HG02610 (cell line): Measurements from ENCODE around the gene CLEC2D.
"Not testable (repeated sequence)": the region's sequence is repeated elsewhere in the genome, so short reads cannot be mapped to it uniquely, and the experiment has no call there.

Experiments
- ATAC-seq: cut with Tn5 transposase; IDR thresholded peaks from one replicate; pipeline ENCODE4 v1.9.1; 2021; ENCODE audit warnings: mild to moderate bottlenecking, moderate library complexity; ENCODE audit not compliant: unreplicated experiment

Gene CLEC2D

DNA sequence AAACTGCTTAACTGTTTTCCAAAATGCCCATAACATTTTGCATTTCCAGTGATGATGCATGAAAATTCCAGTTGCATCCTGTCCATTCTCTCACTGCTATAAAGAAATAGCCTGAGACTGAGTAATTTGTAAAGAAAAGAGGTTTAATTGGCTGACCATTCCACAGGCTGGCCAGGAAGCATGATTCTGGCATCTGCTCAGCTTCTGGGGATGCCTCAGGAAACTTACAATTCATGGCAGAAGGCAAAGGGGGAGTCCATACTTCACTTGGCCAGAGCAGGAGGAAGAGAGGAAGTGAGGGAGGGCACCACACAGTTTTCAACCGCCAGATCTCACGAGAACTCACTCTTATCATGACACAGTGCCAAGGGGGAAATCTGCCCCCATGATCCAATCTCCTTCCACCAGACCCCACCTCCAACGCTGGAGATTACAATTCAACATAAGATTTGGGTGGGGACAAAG lies 18.2 kb upstream of the CLEC2D start:
- no peak for ATAC-seq

DNA sequence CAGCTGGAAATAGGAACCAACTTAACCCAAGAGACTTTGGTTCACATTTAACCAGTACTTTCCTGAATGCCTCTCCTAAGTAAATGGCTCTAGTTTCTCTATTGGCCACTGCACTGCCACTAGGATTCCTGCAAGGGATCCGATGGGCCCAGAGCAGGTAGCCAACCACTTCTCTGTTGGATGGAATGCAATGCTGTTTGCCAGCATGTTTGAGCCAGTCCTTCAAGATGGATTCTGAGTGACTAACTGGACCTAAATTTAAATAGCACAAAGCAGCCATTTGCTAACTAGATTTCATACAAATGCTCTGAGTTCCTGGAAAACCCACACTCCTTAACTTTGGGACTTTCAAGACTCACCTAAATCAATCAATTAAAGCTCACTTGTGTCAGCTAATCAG lies 9.5 kb upstream of the CLEC2D start:
- no peak for ATAC-seq

DNA sequence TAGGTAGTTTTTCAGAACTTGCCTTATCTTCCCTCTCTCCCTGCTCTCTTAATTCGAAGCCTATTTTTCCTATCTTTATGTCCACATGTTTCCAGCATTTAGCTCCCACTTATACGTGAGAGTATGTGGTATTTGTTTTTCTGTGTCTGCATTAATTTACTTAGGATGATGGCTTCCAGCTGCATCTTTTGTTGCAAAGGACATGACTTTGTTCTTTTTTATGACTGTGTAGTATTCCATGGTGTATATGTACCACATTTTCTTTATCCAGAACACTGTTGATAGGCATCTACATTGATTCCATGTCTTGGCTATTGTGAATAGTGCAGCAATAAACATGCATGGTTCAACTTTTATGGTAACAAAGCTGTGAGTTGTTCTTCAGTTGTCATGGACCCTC lies 7.8 kb upstream of the CLEC2D start:
- no peak for ATAC-seq

DNA sequence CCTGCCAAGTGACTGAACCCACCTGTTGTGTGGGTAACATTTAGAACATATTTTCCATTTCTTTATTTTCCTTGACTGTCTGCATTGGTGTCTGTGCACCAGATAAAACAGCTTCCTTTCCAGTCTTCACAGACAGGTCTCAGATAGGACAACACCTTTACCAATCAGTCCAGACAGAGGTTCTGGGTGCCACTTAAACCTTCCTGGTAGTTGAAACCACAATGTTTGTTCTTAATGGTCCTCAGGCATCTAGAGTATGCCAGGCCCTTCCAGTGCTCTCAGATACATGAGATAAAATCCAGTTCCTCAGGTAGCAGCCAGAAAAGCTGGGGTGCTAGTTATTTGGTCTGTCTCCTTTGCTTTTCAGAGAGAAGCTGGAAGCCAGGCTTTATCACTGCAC lies 7.0 kb upstream of the CLEC2D start:
- ATAC-seq: no peak

DNA sequence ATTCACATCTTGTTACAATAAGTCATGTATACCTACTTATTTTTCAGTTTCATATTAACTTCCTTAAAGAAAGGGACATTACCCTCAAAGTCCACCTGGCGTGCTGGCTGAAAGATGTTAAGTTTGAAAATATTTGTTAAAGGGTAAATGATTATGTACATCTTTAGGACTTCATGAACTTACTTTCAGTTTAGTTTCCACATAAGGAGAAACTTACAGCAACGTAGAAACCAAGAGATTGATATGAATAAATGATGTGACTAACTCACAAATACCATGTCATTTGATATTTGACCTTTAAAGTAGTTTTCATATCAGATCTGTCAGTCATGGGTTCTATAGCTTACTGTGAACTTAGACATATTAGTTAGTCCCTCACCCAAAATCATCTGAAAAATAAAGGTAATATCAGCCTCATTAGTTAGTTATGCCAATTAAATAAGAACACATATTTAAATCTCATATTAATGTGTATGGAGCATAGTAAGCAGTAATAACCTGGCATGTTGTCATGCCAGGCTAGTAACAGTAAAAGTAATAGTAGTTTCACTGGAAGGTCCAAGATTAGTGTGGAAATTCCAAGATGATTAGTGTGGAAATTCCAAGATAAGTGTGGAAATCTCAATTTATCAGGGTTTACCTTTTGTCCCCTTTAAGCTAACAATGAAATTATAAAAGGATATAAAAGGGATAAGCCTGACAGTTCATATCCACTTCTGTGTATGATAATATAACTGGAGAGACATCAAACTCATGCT lies 1.9 kb upstream of the CLEC2D start:
- ATAC-seq: peak; percentile 42

DNA sequence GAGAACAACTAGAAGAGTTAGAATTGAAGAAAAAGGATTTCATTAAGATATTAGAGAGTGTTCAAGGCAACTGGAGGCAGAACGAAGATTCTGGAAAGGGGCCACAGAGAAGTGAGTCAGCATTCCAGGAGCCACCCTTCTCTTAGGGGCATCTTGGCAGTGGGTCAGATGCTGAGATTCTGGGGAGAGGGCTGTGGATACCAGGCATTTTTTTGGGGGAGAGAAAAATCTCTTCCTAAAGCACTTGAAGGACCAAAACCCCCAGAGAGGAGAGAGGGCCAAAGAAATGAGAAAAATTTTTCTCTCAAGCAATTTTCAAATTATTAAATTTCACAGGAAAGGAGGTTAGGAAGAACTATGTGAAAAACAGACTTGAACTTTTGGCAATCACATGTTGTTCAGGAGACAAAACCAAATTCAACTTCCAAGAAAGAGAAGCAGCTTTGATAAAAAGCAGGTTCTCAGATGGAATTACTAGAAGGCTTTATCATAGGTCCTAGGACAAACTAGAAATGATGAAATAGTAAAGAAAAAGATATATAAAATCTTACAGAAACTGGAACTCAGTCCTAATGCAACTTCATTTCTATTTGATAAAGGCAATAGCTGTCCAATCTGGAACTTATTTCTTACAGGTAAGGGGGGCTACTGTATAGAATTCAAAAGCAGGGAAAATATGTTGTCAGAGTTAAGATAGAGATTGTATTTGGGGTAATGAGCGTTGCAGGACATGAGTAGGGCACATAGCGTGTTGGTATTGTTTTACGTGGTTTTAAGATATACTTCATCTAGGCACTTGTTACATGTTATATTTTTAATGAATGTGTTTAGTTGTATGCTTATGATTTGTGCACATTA lies 1.1 kb upstream of the CLEC2D start:
- no peak for ATAC-seq

DNA sequence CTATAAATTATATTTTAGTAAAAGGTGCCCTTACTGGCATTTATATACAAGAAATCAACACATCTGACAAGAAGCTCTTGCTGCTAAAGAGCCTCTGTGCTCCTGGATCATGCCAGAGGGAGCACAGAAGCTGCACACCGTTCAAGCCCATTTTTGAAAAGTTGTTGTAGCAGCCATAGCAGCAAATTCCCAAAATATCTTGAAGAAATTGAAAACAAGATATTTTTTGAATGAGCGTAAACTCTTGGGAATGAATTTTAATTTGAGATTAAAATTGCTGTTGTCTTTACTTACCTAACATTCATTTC lies 540 bp upstream of the CLEC2D start:
- no peak for ATAC-seq

DNA sequence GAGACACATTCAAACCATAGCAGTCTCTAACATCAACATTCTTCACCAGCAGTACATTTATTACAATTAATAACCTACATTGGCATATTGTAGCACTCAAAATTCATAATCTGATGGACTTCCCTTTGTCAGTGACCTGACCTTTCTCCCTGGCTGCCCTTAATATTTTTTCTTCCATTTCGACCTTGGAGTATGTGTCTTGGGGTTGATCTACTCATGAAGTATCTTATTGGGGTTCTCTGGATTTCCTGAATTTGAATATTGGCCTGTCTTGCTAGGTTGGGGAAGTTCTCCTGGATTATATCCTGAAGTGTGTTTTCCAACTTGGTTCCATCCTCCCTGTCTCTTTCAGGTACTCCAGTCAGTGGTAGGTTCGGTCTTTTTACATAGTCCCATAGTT lies 2.8 kb downstream of the CLEC2D start:
- ATAC-seq: not testable (repeated sequence)

DNA sequence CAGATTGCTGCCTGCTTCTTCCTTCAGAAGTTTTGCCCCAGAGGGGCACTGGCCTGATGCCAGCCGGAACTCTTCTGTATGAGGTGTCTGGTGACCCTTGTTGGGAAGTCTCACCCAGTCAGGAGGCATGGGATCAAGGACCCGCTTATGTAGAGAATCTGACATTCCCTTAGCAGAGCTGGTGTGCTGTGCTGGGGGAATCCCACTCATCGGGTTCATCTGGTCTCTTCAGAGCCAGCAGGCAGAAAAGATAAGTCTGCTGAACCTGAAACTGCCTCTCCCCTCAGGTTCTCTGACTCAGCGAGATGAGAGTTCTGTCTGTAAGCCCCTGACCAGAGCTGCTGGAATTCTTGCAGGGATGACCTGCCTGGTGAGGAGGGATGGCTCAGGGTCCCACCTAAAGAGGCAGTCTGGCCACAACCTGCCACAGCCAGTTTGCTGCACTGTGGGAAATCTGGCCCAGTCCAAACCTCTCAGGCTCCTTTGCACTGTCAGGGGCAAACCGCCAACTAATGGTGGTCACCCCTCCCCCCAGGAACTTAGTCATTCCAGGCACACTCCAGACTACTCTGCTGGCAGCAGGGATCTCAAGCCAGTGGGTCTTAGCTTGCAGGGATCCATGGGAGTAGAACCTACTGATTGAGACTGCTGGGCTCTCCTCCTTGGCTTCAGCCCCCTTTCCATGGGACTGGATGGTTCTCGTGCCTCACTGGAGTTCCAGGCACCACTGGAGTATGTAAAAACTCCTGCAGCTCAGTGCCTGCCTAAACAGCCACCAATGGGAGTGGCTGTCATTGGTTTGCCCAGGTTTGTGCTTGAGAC lies 4.1 kb downstream of the CLEC2D start:
- peak; percentile 42 for ATAC-seq

DNA sequence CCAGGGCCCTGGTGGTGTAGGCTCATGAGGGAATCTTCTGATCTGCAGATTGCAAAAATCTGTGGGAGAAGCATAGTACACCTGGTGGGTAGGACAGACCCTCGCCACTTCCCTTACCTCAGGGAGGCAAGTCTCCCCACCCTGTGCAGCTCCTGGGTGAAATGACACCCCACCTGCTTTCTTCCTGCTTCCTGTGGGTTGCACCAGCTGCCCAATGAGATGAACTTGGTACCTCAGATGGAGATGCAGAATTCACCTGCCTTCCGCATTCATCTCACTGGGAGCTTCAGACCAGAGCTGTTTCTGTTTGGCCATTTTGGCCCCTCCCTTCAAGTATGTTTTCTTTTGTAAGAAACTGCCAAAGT lies 4.7 kb downstream of the CLEC2D start:
- ATAC-seq: peak; percentile 31

DNA sequence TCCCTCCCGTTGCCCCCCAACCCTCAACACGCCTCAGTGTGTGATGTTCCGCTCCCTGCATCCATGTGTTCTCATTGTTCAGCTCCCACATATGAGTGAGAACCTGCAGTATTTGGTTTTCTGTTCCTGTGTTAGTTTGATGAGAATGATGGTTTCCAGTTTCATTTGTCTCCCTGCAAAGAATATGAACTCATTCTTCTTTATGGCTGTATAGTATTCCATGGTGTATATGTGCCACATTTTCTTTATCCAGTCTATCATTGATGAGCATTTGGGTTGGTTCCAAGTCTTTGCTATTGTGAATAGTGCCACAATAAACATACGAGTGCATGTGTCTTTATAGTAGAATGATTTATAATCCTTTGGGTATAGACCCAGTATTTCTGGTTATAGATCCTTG lies 13.0 kb downstream of the CLEC2D start:
- ATAC-seq: not testable (repeated sequence)

DNA sequence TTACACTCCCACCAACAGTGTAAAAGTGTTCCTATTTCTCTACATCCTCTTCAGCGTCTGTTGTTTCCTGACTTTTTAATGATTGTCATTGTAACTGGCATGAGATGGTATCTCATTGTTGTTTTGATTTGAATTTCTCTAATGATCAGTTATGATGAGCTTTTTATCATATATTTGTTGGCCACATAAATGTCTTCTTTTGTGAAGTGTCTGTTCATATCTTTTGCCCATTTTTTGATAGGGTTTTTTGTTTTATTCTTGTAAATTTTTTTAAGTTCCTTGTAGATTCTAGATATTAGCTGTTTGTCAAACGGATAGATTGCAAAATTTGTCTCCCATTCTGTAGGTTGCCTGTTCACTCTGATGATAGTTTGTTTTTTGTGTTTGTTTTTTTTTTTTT lies 13.4 kb downstream of the CLEC2D start:
- not testable (repeated sequence) for ATAC-seq

DNA sequence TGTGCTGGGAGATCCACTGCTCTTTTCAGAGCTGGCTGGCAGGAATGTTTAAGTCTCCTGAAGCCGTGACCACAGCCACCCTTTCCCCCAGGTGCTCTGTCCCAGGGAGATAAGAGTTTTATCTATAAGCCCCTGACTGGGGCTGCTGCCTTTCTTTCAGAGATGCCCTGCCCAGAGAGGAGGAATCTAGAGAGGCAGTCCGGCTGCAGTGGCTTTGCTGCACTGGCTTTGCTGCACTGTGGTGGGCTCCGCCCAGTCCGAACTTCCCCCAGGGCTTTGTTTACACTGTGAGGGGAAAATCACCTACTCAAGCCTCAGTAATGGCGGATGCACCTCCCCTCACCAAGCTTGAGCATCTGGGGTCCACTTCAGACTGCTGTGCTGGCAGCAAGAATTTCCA lies 15.9 kb downstream of the CLEC2D start:
- ATAC-seq: not testable (repeated sequence)

DNA sequence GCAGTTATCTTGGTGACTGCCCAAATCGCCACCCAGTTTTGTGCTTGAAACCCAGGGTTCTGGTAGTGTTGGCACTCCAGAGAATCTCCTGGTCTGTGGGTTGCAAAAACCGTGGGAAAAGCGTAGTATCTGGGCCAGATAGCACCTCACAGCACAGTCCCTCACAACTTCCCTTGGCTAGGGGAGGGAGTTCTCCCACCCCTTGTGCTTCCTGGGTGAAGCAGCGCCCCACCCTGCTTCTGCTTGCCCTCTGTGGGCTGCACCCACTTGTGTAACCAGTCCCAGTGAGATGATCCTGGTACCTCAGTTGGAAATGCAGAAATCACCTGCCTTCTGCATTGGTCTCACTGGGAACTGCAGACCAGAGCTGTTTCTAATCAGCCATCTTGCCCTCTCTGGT lies 16.4 kb downstream of the CLEC2D start:
- ATAC-seq: no peak

DNA sequence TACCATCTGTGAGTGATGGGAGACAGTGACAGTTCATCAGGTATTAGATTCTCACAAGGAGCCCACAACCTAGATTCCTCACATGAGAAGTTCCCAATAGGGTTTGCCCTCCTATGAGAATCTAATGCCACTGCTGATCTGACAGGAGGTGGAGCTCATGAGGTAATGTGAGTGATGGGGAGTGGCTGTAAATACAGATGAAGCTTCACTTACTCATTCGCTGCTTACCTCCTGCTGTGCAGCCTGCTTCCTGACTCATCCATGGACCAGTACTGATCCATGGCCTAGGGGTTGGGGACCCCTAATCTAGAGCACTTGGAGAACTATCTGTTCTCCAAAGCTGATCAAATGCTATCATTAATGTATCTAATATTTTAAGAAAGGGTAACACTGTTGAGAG lies 17.7 kb downstream of the CLEC2D start:
- no peak for ATAC-seq

DNA sequence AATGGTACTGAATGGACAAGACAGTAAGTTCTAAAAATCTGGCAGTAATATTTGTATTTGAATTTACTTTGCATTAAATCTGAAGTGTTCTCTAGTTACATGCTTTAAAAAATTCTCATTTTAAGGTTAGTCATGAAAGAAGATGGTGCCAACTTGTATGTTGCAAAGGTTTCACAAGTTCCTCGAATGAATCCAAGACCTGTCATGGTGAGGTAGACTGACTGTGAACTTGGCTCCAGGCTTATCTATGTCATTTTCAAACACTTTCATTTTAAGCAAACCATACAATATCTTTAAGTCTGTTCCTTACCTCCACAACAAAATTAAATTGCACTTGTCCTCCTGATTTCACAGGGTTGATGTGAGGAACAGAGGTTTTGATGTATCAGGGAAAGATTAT lies 23.4 kb downstream of the CLEC2D start:
- no peak for ATAC-seq

DNA sequence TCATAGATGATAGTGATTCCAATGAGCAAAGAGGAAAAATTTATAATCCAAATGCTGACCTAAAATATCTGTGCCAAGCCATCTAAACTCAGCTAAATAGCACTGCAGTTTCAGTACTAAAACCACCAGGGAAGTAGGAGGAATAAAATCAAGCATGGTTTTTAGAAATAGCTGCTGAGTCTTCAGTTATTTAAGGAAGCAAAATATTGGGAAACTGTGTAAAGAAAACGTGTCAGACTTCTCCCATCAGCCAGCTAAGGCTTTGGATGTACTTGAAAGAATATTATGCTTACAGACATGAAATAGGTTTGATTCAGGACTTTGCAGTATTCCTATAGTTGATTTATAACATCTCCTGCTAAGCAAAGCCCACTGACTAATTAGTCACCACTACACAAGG lies 24.7 kb downstream of the CLEC2D start:
- no peak for ATAC-seq

DNA sequence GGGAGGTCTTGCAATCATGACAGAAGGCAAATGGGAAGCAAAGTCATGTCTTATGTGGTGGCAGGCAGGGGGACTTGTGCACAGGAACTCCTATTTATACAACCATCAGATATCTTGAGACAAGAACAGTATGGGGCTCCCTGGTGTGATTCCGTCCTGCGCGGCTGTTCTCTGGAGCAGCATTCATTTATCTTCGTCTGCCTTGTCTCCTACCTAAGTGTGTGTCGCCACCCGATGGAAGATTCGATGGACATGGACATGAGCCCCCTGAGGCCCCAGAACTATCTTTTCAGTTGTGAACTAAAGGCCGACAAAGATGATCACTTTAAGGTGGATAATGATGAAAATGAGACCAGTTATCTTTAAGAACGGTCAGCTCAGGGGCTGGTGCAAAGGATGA lies 25.6 kb downstream of the CLEC2D start:
- ATAC-seq: not testable (repeated sequence)

DNA sequence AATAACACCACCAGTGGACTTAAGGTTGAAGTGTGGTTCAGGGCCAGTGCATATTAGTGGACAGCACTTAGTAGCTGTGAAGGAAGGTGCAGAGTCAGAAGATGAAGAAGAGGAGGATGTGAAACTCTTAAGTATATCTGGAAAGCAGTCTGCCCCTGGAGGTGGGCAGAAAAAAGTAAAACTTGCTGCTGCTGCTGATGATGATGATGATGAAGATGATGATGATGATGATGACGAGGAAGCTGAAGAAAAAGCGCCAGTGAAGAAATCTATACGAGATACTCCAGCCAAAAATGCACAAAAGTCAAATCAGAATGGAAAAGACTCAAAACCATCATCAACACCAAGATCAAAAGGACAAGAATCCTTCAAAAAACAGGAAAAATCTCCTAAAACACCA lies 26.1 kb downstream of the CLEC2D start:
- not testable (repeated sequence) for ATAC-seq

DNA sequence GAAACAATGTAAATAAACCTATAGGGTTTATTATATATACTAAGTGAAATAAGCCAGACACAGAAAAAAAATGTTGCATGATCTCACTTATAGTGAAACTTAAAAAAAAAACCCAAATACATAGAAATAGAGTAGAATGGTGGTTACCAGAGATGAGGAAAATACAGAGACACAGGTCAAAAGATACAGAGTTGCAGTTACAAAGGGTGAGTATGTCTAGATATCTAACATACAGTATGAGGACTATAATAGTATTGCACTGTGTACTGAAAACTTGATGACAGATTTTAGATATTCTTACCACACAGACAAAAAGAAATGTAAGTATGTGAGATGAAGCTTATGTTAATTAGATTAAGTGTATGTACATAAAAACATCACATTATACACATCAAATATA lies 28.1 kb downstream of the CLEC2D start:
- ATAC-seq: no peak

DNA sequence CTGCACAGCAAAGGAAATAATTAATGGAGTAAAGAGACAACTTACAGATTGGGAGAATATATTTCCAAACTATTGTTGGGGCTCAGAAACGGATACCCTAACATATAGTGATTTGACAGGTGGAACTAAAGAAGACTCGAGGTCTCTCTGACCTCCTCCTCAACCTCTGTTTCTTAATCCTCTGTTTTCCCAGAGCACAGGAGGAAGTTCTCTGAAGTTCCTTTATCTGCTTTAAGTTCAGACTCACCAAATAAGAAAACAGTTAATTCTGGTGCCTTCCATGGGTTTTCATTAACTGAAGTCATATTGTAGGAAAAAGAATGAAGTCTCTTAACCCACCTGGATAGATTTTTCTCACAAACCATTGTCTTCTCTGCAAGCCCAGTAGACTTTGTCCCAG lies 29.2 kb downstream of the CLEC2D start:
- no peak for ATAC-seq
